ENCODE data around the gene CUX1.
"Not testable (repeated sequence)": the region's sequence is repeated elsewhere in the genome, so short reads cannot be mapped to it uniquely, and the experiment has no call there.

CUX1 gene

DNA sequence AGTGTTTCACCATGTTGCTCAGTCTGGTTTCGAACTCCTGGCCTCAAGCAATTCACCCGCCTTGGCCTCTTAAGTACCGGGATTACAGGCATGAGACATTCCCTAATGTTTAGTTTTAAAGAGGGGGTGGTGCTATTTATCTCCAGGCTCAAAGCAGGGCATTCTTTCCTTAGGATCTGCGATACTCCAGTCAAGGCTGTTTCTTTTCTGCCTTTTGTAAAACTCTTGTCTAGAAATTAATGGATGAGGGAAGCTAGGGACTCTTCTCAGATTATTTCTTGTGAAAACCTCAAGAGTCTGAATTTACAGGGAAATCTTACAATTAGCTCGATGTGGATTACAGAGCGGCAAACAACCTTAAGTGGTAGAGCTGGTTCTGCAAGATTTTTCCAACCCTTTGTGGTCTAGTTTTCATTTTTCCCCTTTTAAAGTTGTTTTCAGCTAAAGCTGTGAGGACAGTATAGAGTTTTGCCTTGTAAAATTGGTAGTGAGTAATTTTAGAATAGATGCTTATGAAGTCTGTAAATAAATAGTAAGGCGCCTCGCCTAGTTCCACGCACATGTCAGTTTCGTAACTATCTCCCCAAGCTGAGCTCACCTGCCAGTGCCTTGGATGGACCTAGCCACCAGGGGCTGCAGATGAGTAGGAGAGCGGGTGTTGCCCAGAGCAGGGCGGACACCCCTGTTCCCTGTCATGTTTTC, 53.1 kb downstream of the CUX1 start:
- no peak for DNase-seq

DNA sequence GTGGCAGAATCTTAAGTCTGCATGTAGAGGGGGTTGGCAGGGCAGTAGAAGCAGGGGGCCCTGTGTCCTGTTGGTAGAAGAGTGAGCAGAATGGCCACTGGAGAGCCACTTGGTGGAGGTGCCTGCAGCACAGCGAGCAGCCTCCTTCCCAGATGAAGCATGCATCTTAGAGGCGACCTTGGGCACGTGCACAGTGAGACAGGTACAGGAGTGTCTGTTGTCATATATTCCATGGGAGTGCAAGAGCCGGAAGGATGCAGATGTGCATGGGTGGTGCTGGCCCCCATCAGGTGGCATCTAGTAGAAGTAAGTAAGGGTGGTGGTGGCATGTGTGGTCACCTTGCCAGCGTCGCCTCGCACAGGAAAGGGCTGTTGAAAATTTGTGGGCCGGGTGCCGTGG, 53.9 kb downstream of the CUX1 start:
- DNase-seq, result no peak

DNA sequence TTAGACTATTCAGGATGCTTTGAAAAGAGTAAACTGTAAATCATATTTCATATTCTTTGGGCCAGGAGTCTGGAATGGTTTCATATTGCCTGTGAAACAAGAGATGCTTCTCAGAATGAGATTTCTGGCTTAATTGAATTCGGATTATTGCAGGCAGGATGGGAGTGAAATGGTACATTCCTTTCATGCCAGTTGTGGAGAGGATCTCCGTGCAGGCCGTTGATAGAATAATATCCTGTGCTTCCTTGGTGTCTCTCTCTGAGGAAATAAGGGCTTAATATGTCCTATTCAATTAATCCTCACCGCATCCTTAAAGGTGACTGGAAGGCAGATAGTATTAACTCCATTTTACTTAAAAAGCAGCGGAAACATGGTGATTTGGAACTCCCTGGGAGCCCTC, 56.6 kb downstream of the CUX1 start:
- DNase-seq, result no peak

DNA sequence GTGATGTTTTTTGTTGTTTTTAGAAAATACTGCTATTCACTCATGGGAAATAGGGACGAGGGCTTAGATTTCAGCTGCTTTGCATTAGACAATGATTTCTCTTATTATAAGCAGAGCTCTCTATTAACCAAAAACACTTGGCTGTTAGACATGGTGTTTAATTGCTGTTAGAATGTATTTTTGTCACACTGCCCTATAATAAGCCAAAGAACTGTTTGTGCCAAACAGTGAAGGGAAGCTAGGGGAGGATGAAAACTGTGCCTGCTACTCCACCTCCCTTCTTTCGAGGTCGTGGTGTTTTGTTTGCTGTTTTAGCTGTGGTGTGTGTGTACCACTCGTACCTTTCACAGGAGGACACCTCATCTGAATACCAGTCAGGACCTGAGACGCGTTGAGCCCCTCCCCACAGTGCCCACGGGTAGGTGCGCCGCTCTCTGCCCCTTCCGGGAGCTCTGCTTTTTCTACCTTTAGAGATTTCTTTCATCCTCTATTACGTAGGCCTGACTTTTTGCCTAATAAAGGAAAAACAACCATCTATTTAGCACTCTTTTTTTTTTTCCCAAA, 57.9 kb downstream of the CUX1 start:
- no peak for DNase-seq

DNA sequence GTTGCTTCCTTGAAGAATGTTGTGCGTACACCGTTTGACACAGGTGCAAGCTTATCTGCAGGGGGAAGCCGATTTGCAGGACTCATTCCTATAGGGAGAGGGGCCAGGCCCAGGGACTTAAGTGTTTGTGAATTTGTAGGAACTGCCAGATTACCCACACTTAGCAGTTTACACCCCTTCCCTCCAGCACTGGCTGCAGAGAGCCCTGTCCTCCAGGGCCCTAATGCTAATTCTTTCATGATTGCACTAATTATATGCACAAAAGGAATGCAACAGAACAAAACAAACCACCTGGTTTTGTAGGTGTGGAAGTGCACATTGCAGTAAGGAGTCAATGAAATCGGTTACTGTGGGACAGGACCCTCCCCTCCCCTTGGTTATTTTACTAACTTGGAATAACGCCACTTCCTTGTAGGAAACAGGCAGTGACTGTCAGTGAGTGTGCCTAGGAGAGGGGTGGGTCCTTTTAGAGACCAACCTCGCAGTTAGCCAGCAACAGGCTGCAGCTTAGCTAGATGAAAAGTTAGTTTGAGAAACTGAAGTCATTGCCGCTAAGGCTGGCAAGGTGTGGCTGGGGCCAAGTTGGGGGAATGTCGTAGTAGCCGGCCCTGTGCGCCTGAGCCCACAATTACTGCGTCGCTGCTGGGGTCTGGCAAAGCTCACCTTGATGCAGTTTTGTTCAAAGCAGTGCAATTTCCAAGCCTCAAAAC, 60.6 kb downstream of the CUX1 start:
- DNase-seq, result no peak

DNA sequence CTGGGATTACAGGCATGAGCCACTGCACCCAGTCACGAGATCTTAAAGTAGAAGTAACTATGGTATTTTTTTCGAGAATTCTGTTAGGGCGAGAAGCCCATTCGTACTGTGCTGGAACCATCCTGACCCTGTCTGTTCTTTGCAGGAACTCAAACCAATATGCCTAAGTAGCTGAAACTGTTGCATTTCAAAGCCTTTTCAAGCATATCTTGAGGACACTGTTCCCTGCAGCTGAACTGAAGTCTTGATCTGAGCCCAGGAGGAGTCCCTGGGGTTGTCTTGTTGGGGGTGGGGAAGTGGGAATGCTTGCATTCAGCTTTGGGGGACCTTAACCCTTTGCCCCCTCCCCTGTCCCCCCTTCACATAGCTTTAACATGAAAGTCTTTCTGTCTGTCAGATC, 61.5 kb downstream of the CUX1 start:
- DNase-seq, result no peak

DNA sequence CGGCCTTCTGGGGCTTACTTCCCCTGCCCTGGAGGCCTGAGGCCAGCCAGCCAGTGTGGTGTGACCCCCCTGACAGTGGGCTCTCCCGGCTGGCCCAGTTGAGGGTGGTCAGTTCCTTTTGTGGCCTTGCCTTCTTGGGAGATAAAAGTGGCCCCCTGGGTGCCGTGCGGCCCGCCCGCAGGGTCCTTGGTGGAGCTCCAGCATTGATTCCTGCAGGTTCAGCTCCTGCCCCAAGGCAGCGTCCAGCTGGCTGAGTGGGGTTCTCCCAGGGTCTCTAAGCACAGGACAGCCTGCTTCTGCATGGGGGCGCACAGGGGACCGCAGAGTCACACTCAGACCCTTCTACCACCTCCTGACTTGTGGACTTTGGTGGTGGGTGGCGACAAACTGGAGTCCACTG, 62.1 kb downstream of the CUX1 start:
- DNase-seq, result no peak

DNA sequence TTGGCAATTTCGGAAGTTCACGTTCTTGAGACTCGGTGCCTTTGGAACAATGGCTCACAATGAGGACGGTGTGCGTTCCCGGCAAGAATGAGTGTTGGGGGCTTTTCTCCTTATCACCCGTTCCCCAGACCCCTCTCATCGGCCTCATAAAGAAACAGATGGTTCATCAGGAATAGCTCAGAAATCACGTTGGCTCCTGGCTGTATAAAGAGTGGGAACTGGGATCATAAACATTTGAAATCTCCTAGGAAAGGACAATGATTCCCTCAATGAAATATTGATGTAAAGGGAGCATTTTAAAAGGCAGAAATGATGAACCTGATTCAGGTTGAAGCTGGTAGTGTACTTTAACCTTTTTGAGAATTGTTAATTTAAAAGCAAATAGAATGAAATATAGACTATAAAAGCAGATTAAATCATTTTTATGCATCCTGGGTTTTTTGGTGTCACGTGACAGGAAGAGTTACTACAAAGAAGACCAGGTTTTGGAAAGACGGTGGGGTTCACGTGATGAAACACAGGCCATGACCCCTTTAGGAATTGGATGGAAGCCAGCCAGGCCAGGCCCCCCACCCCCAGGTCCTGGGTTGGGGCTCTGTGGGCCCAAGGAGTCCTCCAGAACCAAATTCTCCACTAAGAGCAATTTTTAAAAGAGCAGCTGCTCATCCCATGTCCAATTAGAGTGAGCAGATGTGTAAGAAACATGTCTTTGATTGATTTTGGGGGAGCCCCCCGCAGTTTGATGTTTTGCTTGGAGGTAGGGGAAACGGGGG, 63.0 kb downstream of the CUX1 start:
- no peak for DNase-seq

DNA sequence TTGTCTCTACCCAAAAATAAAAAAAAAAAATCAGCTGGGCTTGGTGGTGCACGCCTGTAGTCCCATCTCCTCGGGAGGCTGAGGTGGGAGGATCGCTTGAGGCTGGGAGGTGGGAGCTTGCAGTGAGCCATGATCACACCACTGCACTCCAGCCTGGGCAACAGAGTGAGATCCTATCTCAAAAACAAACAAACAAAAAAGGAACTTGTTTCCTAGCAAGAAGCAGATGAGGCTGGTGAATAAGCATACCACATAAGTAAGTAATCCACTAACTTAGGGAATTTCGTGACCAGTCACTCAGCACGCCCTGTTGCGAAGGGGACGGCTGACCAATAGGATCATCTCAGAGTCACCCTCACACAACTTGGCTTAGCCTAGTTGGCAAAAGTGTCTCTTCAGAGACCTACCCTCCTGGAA, 64.6 kb downstream of the CUX1 start:
- no peak for DNase-seq

DNA sequence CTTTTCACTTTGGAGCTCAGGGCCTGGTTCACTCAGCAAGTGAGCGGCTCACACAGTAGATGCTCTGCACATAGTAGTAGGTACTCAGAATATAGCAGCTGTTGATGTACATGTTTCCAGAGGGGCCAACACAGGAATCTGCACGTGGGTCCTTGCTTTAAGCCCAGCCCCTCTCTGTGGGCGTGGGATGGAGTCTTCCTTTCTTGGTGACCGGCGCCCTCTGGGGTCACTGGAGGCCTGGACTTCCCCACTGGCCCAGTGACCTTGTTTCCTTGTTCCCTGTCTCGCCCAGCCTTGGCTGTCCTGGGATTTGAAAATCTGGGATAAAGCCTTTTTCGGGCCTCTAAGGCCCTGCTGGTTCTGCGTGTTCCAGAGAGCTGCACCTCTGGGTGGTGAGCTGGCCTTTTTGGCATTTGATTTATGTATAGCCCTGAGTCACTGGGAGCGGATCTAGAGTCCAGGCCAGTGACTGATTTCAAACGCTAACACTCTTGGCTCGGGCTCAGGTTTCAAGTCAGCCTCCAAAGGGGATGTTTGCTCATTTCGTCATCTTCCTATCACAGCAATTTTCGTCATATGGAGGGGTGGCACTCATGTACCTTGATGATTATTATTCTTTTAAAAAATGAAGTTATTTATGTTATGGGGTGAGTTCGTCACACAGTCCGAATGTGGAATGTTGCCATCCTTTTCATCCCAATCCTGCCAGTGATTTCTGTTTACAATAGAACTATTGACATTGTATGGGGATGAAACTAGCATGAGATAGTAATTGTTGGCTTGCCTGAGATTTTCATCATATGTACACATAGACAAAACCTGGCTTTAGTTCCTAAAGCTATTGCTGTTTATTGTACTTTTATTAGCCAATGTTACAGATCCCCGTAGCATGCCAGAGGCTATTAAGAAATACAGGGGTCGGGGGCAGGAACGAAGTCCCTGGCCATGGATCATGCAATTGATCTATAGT, 65.5 kb downstream of the CUX1 start:
- no peak for DNase-seq

DNA sequence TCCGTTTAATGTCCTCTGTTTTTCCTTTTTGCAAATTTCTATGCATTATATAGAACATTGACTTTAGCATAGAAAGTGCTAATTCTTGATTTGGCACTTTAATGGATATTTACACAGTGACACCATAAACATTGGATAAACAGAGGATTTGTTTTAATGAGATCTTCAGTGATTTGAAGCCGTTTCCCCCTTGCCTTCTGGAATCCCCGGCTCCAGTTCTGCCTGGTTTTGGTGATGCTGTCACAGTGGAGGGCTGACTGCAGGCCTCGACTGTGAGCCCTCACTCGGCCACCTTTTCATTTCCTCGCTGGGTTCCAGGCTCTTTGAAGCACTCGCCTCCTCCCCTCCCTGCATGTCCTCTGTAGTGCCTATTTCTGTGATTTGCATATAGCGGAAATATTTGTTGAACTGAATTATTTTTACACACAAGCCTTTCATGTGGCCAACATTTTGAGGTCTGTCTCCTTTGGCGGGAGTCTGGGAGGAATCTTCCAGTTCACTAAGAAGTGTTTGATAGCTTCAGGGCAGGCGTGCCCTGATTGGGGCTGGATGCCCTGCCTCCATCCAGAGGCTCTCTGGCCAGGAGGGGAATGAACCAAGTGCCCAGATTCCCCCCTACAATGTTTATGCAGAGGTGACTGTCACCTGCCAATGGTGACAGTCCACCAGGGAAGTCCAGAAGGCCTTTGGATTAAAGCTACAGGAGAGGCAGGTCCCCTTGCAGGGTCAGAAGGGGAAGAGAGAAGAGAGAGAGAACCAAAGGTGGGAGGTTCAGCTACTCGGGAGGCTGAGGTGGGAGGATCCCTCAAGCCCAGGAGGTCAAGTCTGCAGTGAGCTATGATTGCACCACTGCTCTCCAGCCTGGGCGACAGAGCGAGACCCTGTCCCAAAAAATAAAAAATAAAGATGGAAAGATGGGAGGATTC, 67.5 kb downstream of the CUX1 start:
- peak; percentile 7 for DNase-seq

DNA sequence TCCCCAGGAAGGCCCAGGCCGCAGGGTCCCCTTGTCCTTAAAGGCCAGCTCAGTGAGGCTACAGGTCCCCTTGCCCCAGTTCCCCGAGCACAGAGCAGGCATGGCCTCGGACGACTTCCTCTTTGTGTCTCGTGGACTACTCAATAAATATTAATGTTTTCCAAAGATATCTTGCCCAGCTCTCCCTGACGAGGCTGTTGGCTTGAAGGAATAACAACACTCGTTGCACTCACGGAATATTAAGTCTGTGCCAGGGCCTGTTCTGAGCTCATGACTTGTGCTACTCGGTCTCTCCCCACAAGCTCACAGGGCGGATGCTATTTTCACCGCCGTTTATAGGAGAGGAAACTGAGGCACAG, 68.2 kb downstream of the CUX1 start:
- no peak for DNase-seq

DNA sequence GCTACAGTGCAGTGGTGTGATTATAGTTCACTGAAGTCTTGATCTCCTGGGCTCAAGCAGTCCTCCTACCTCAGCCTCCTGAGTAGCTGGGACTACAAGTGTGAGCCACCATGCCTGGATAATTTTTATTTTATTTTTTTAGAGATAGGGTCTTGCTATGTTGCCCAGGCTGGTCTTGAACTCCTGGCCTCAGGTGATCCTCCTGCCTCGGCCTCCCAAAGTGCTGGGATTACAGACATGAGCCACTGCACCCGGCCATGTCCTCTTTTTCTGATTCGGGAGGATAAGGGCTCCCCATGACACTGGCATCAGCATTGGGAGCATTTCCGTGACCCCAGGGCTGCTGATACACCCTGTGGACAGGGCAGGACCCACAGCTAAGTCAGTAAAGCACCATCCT, 69.9 kb downstream of the CUX1 start:
- not testable (repeated sequence) for DNase-seq

DNA sequence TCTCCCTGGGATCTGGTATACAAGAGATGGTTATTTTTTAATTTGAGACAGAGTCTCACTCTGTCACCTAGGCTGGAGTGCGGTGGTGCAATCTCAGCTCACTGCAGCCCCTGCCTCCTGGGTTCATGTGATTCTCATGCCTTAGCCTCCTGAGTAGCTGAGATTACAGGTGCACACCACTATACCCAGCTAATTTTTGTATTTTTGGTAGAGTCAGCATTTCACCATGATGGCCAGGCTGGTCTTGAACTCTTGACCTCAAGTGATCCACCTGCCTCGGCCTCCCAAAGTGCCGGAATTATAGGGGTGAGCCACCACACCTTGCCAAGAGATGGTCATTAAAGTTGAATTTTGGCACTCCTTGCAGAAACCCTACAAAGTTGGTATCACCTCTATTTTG, 71.1 kb downstream of the CUX1 start:
- not testable (repeated sequence) for DNase-seq

DNA sequence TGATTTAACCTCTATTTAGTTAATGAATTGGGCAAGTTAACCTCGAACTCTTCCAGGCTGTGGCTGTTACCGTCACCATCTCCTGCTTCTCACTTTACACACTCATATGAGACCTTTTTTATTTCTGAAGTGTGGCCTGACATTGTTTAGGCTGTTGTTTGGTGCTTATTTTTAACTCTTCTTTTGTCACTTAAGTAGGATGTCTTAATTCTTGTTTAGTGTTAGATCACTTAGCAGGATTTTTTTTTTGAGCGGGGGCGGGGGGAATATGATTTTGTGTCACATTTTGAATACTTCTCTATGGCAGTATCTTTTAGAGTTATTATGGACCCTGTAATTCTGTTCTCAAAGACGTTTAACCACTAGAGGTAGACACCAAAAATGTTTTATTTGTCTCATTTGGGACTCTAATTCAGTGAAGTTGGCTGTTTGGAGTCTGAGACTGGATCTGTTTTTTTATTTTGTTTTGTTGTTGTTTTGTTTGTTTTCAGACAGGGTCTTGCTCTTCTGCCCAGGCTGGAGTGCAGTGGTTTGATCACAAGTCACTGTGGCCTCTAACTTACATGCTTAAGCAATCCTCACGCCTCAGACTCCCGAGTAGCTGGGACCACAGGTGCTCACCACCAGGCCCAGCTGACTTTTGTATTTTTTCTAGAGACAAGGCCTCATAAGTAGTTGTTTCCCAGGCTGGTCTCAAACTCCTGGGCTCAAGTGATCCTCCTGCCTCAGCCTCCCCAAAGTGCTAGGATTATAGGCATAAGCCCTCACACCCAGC, 73.5 kb downstream of the CUX1 start:
- DNase-seq, result no peak

DNA sequence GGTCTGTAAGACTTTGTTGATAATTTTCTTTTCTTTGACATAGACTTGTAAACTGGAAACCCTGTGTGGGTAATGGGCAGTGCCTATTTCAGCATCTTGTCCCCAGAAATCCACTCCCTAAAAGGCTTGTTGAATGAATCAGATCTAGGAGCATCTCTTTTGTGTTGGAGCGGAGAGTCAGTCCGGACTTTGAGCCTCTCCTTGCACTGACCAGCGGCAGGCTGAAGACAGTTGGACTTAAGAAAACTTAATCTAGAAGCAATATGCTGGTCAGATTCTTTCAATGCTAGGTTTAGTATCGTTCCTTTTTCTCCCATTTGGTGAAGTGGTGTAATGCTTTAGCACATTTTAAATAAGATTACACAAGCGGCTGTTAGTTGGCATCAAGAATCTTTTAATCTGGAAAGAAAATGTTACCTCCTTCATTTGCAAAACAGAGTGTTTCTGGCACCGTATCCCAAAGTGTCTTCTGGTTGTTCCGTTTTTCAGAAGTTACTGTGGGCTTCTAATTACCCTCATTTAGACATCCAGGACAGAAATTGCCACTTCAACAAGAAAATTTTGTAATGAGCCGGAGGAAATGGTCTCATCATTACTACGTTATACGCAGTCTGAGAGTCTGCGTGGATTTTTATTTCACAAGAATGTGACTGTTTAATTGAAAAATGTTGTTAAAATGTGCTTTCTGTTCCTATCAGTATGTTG, 74.7 kb downstream of the CUX1 start:
- DNase-seq, result no peak

DNA sequence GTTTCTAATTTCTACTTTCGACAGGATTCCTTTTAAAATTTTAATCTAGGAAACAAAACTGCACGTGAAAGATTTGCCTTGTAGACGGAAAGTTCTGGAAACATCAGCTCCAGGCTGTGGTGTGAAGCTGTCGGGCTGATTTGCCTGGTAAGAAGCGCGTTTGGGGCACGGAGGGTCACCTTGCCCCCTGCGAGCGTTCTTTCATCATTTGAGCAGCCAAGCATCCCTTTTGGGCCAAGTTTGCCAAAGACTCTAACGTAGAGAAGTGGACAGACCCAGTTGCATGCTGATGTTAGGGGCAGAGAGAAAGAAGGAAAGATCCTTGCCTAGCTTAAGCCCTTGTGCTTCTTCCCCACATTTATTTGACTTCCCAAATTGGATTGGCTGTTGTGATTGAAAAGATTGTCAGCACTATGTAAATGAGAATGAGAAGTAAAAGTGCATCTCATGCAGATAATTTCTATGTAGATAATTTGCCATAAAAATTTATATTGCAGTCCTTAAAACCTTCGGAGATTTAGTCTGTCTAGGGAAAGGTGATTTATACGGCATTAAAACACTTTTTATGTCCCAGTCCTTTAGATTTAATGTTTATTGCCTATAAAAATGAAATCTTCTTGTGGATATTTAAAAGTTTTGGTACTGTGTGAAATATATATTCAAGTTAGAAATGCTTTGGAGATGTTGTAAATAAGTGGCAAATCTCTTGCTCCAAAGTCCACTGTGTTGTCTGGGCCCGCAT, 76.1 kb downstream of the CUX1 start:
- no peak for DNase-seq

DNA sequence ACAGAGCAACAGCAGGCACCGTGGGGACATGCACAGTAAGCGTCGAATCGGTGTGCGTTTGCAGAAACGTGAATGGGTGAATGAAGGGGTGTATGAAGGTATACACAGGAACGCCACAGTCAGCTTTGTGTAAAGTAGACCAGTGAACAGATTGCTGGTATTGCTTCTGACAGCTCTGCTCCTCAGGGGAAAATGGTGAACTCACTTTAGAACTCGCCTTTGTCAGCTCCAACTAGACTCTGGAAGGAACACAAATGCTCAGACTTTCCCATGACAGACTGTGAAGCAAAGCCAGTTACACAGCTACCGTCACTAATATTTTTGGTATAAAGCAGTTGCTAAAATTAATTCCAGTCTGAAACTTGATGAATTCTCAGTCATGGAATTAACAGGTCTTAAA, 78.9 kb downstream of the CUX1 start:
- DNase-seq, result no peak

DNA sequence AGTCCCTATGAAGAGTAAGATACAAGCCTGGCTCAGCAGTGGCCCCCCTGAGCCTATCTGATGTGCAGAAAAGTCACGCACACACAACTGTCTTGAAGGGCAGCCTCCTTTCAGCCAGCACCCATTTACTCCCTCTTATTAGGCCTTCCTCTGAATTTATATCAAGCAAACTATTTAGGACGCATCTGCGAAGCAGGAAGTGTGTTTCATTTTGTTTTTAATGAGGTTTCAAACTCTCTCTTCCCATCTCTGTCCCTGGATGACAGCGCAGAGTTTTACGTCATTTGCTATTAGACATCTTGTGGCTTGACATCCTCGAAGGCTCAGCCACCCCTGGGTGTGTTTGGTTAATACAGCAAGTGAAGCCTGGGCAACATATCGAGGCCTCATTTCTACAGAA, 79.5 kb downstream of the CUX1 start:
- DNase-seq, result no peak

All from activated CD4-positive, alpha-beta T cell treated with anti-CD3 and anti-CD28 coated beads, Interleukin-2, amount 50 U/mL, for 1 hour (primary cell).